Body of pancreas (tissue), 4 donors: Measurements from ENCODE around the gene NMT2.

Experiments used
- CTCF ChIP-seq, 7 experiments: fragments of 450-650 bp in 4 of 7; fragments of 200-600 bp in 3 of 7; sonication (generic) in 3 of 7; IDR thresholded peaks; one replicate each; pipeline ENCODE4 v1.5.1; 2016 to 2019; ENCODE audit warnings: antibody characterized with exemption in 7 of 7
- POLR2A ChIP-seq, 3 donors: fragments of 450-650 bp; IDR thresholded peaks; one replicate each; pipeline ENCODE4 v1.6.1; 2016; ENCODE audit warnings: antibody characterized with exemption in 3 of 3, mild to moderate bottlenecking in 2 of 3

DNA sequence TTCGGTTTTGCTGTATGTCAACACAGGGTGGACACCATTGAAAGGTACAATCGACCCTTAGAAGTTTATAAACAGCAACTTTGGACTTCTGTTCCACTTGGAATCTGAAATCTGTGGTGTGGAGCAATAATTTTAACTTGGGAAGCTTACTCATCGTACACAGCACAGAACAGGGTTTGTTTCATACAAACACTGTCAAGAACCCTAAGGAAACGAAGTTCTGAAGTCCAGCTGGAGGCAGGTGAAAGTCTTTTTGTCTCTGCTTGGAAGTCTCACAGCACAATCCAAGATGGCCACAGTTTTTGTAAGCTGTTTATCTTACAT lies 31.5 kb downstream of the NMT2 start:
- TF ChIP-seq POLR2A (IDR thresholded peaks at IDR 0.05): no peak
- TF ChIP-seq CTCF (IDR thresholded peaks at IDR 0.05): no peak
